Breast epithelium (tissue), 3 donors: ENCODE measurements around the gene RELT.

Experiments
- POLR2A ChIP-seq: fragments of 450-650 bp; IDR thresholded peaks from one replicate; pipeline ENCODE4 v1.6.1; 2016; ENCODE audit warnings: antibody characterized with exemption, mild to moderate bottlenecking, moderate library complexity
- POLR2AphosphoS5 ChIP-seq, 3 donors: sonication (generic); formaldehyde crosslinking; IDR thresholded peaks; one replicate each; pipeline ENCODE4 v1.6.1; 2017; ENCODE audit warnings: antibody characterized with exemption in 3 of 3
- TF ChIP-seq, protein P1 (sequence below), 3 donors: fragments of 450-650 bp; IDR thresholded peaks; one replicate each; pipeline ENCODE4 v1.5.1; 2016 to 2017; ENCODE audit warnings: antibody characterized with exemption in 3 of 3, mild to moderate bottlenecking in 3 of 3, moderate library complexity in 3 of 3

DNA sequence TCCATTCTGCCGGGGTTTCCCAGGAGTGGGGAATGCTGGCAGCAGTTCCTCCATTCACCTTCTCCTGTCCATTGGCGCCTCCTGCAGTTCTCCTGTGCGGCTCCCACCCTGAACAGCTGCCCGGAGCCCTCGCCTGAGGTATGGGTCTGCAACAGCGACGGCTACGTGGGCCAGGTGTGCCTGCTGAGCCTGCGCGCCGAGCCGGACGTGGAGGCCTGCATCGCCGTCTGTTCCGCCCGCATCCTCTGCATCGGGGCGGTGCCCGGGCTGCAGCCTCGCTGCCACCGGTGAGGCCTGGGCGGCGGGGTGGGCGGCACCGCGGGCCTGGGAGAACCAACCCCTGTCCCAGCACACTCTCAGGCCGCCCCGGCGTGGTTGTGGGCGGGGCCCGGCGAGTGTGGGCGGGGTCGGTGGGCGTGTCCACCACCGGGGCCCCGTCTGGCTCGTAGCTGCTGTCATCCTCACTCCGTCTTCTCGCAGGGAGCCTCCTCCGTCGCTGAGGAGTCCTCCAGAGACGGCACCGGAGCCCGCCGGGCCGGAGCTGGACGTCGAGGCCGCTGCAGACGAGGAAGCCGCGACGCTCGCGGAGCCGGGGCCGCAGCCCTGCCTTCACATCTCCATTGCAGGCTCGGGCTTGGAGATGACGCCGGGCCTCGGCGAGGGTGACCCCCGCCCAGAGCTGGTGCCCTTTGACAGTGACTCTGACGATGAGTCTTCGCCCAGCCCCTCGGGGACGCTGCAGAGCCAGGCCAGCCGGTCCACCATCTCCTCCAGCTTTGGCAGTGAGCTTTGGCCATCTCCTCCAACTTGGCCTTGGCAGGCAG, 14.0 kb upstream of the RELT start:
- TF ChIP-seq, protein P1, sequence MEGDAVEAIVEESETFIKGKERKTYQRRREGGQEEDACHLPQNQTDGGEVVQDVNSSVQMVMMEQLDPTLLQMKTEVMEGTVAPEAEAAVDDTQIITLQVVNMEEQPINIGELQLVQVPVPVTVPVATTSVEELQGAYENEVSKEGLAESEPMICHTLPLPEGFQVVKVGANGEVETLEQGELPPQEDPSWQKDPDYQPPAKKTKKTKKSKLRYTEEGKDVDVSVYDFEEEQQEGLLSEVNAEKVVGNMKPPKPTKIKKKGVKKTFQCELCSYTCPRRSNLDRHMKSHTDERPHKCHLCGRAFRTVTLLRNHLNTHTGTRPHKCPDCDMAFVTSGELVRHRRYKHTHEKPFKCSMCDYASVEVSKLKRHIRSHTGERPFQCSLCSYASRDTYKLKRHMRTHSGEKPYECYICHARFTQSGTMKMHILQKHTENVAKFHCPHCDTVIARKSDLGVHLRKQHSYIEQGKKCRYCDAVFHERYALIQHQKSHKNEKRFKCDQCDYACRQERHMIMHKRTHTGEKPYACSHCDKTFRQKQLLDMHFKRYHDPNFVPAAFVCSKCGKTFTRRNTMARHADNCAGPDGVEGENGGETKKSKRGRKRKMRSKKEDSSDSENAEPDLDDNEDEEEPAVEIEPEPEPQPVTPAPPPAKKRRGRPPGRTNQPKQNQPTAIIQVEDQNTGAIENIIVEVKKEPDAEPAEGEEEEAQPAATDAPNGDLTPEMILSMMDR (IDR thresholded peaks at IDR 0.05), result no peak
- TF ChIP-seq POLR2A, result no peak
- TF ChIP-seq POLR2AphosphoS5 (IDR thresholded peaks at IDR 0.05), result no peak
